Heart right ventricle (tissue), 16 donors: ENCODE measurements around the gene NPHP4. TPM values are rescaled to one million over a fixed set of nuclear protein-coding genes. Genes with fewer than 3 reads are reported as not detected.
A peak's percentile ranks its signal among the peaks of the same experiment; 100 is the strongest.

Experiments
- ATAC-seq, 8 donors: fragments of 200-7000 bp; cut with Tn5 transposase; one replicate each; pipeline ENCODE4 v1.9.1; 2020; ENCODE audit warnings: mild to moderate bottlenecking in 8 of 8, moderate library complexity in 8 of 8, moderate number of reproducible peaks in 1 of 8
- DNase-seq, 2 donors: peaks; one replicate each; pipeline ENCODE4 v3.0.0-alpha.2; 2020
- H3K27ac ChIP-seq, 10 donors: fragments of 200-600 bp; sonication (generic) in 2 of 10; one replicate each; pipeline versions ENCODE4 v1.5.0 to v1.8.0; 2020 to 2022; ENCODE audit warnings: mild to moderate bottlenecking in 3 of 10
- H3K27me3 ChIP-seq, 7 donors: fragments of 200-600 bp; one replicate each; pipeline ENCODE4 v1.8.0; 2021 to 2022; ENCODE audit warnings: mild to moderate bottlenecking in 2 of 7
- H3K36me3 ChIP-seq, 9 donors: fragments of 200-600 bp; sonication (generic) in 1 of 9; one replicate each; pipeline versions ENCODE4 v1.5.0 to v1.8.0; 2020 to 2022; ENCODE audit warnings: mild to moderate bottlenecking in 2 of 9
- H3K4me1 ChIP-seq, 9 donors: fragments of 200-600 bp; sonication (generic) in 1 of 9; one replicate each; pipeline versions ENCODE4 v1.5.0 to v1.8.0; 2020 to 2022; ENCODE audit warnings: mild to moderate bottlenecking in 4 of 9
- H3K4me3 ChIP-seq, 10 donors: fragments of 200-600 bp; sonication (generic) in 2 of 10; one replicate each; pipeline versions ENCODE4 v1.5.0 to v1.8.0; 2020 to 2022; ENCODE audit warnings: mild to moderate bottlenecking in 7 of 10, moderate library complexity in 2 of 10
- H3K9me3 ChIP-seq, 11 donors: fragments of 200-600 bp in 10 of 11; sonication (generic) in 2 of 11; one replicate each; pipeline versions ENCODE4 v1.5.0 to v1.8.0; 2013 to 2022; ENCODE audit warnings: mild to moderate bottlenecking in 2 of 11, control low read depth in 1 of 11, moderate library complexity in 1 of 11
- WGBS, 2 donors: extraction: QIAGEN DNeasy Blood & Tissue Kit; methylation state at CpG; one replicate each; pipeline ENCODE4 v1.1.7; 2013; ENCODE audit warnings: inconsistent platforms in 1 of 2; 5-methylcytosine and 5-hydroxymethylcytosine counted together
- intact Hi-C, 10 donors: fragments of 100-400 bp; cut with DNase I; formaldehyde crosslinking; loops; one replicate each; pipeline versions ENCODE4 v1.11.1 to v1.14.2; 2022
- polyA plus RNA-seq, 2 donors: library from polyadenylated mRNA; stranded (reverse); fragments of 200-250 nt; gene quantifications; one replicate each; pipeline ENCODE4 v1.2.3, GENCODE V29; 2013
- total RNA-seq, 10 donors: library from RNA; stranded (reverse); fragmentation: NEBNext Ultra II Directional in 3 of 10; extraction: Animal tissue kit (Norgen Biotek cat#: 25700) in 3 of 10; gene quantifications; one replicate each; pipeline versions ENCODE4 v1.2.1 to v1.2.4, GENCODE V29; 2021 to 2023
- TF ChIP-seq, protein P1 (sequence below), 9 donors: fragments of 200-600 bp; sonication (generic) in 2 of 9; IDR thresholded peaks; one replicate each; pipeline versions ENCODE4 v1.5.0 to v1.8.0; 2021 to 2022; ENCODE audit warnings: antibody characterized with exemption in 9 of 9, mild to moderate bottlenecking in 5 of 9, moderate library complexity in 1 of 9
- donor health status: Arrhythmogenic right ventricular cardiomyopathy.
- donor health status: ischemic (EF 13 %, LVEDD 7.1; RV severe dilation, severe dysfunction).
- donor health status: healthy with polysubstance abuse.
- donor health status: DM: no; HTN: yes; CAD: no.
- donor health status: DM: no; HTN: no; CAD: no.
- donor health status: ischemic (EF 25% LVEDD 6.9; RV normal size, moderate dysfunction).
- donor health status: ischemic (EF 25% LVEDD 5.7; RV mildly dilated, moderate dysfunction).
- donor health status: healthy.
- donor health status: DM: yes; HTN: yes; CAD: no.
- donor health status: Ischemic cardiomyopathy.
- donor health status: ischemic (EF 35%, LVEDD 5.7; RV mildly dilated, moderate dysfunction).
- donor health status: nonischemic (EF 11% LVEDD 7.7; RV severe dilation, severe dysfunction).
- donor health status: DM: yes; HTN: yes; CAD: no.
- donor health status: PGD.
- donor health status: ischemic (EF 29% LVEDD 5.4; RV normal size, mild dysfunction).
- donor health status: nonischemic (EF 23%, LVEDD 6.1; RV moderate dilation, normal function).

NPHP4 gene
- total and polyA plus RNA-seq, 12 donors: 2.4 to 5.7 (median 3.3) TPM

DNA sequence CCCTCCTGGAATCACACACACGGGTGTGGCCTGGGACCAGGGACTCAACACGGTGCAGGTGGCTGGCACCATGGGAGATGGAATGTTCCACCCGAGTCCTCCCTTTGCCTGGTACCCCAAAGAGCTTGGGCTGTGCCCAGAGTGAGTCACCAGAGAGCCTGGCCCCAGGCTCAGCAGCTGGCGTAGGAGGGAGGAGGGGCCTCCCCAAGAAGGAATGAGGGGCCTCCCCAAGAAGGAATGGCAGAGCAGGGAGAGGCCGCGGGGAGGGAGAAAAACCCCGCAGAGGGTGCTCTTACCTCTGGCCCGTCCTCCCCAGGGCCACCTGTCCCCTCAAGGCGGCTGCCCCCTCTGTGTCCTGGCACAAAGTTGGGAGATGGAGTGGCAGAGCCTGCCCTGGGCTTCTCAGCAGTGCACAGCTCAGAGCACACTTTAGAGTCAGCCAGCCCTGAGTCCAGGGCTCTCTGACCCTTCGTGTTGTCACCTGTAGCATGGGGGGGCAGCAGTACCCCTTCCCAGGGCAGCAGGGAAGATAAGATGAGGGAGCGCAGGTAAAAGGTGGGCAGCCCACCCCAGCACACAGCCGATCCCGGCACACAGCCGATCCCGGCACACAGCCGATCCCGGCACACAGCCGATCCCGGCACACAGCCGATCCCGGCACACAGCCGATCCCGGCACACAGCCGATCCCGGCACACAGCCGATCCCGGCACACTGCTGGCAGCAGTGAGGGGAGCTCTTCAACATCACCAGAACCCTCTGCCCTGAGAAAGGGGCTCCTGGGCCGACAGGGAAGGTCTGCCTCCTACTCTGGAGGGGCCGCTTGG is 33.3 kb upstream of the NPHP4 start:
- WGBS, 2 donors: 42 to 65% methylated on average over 29 of the region's 29 CpGs
- H3K36me3 ChIP-seq: peaks cover 0 to 11% (median 0%) of the 10 kb centered on the region in 9 donors
- H3K4me1 ChIP-seq: peaks cover 0 to 34% (median 15%) of the 10 kb centered on the region in 9 donors
- peak overlapping the region; percentile 22 to 84 (median 72) for H3K27ac ChIP-seq
- H3K27me3 ChIP-seq: peaks cover 0 to 15% (median 0%) of the 10 kb centered on the region in 7 donors
- no peaks in the 10 kb centered on the region for H3K9me3 ChIP-seq
- ATAC-seq (peak in 6 of 8 donors; percentile 22 to 51 (median 37)), DNase-seq (no peak)
- TF ChIP-seq, protein P1, sequence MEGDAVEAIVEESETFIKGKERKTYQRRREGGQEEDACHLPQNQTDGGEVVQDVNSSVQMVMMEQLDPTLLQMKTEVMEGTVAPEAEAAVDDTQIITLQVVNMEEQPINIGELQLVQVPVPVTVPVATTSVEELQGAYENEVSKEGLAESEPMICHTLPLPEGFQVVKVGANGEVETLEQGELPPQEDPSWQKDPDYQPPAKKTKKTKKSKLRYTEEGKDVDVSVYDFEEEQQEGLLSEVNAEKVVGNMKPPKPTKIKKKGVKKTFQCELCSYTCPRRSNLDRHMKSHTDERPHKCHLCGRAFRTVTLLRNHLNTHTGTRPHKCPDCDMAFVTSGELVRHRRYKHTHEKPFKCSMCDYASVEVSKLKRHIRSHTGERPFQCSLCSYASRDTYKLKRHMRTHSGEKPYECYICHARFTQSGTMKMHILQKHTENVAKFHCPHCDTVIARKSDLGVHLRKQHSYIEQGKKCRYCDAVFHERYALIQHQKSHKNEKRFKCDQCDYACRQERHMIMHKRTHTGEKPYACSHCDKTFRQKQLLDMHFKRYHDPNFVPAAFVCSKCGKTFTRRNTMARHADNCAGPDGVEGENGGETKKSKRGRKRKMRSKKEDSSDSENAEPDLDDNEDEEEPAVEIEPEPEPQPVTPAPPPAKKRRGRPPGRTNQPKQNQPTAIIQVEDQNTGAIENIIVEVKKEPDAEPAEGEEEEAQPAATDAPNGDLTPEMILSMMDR (IDR thresholded peaks at IDR 0.05): no peak
- H3K4me3 ChIP-seq: peak overlapping the region in 9 of 10 donors; percentile 17 to 65 (median 40)
- intact Hi-C loops: no loop called here

DNA sequence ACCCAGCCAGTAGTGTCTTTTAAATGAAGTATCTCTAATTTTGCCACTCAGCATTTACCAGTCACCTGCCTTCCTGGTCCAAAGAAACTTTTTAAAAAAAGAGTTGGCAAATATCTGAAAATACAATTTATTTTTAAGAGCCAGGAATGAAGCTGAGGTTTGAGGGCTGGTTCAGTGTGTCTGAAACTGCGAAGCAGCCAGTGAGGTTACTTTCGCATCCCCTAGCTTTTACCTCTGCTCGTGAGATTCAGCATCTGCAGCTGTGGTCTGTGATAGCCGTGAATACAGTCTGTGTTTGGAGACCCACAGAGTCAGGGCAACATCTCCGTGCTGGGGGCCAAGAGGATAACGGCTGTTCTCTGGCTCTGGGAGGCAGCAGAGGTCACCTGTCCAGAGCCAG is 32.2 kb upstream of the NPHP4 start:
- no peak for ATAC-seq
- TF ChIP-seq, protein P1 (IDR thresholded peaks at IDR 0.05): no peak

DNA sequence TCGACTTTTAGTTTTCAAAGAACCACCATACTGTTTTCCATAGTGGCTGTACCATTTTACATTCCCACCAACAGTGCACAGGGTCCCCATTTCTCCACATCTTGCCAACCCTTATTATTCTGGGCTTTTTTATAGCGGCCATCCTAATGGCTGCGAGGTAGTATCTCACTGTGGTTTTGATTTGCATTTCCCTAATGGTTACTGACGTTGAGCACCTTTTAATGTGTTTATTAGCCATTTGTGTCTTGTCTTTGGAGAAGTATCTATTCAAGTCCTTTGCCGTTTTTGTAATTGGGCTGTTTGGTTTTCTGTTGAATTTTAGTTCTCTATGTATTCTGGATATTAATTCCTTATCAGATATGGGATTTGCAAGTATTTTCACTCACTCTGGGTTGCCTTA is 31.1 kb upstream of the NPHP4 start:
- TF ChIP-seq, protein P1 (IDR thresholded peaks at IDR 0.05): no peak

More for the DNA sequence above, 32.2 kb upstream of the NPHP4 start:
- H3K4me3 ChIP-seq: no peak overlapping the region
- intact Hi-C loops: no loop called here
- H3K9me3 ChIP-seq: no peaks in the 10 kb centered on the region
- H3K36me3 ChIP-seq: peaks cover 0 to 6% (median 0%) of the 10 kb centered on the region in 9 donors
- no peak overlapping the region for H3K27ac ChIP-seq
- WGBS, 2 donors: 80 to 88% methylated on average over 6 of the region's 6 CpGs
- peaks cover 0 to 25% (median 15%) of the 10 kb centered on the region in 9 donors for H3K4me1 ChIP-seq
- no peak for DNase-seq
- H3K27me3 ChIP-seq: peaks cover 0 to 15% (median 0%) of the 10 kb centered on the region in 7 donors

DNA sequence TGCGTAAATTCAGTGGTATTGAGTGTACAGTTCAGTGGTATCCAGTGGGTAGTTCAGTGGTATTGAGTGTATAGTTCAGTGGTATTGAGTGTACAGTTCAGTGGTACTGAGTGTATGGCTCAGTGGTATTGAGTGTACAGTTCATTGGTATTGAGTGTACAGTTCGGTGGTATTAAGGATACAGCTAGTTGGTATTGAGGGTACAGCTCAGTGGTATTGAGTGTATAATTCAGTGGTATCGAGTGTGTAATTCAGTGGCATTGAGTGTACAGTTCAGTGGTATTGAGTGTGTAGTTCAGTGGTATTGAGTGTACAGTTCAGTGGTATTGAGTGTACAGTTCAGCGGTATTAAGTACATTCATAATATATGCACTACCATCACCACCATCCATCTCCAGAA is 30.0 kb upstream of the NPHP4 start:
- 95 to 97% methylated on average over 4 of the region's 4 CpGs for WGBS, 2 donors
- intact Hi-C loops: no loop called here
- DNase-seq (no peak), ATAC-seq (no peak)
- TF ChIP-seq, protein P1 (IDR thresholded peaks at IDR 0.05): no peak
- no peak overlapping the region for H3K27ac ChIP-seq
- no peak overlapping the region for H3K4me3 ChIP-seq
- H3K4me1 ChIP-seq: peaks cover 0 to 25% (median 15%) of the 10 kb centered on the region in 9 donors
- H3K36me3 ChIP-seq: no peaks in the 10 kb centered on the region
- no peaks in the 10 kb centered on the region for H3K9me3 ChIP-seq
- peaks cover 0 to 15% (median 0%) of the 10 kb centered on the region in 7 donors for H3K27me3 ChIP-seq

More for the DNA sequence above, 31.1 kb upstream of the NPHP4 start:
- DNase-seq: no peak
- 88 to 92% methylated on average over 5 of the region's 5 CpGs for WGBS, 2 donors
- no peaks in the 10 kb centered on the region for H3K36me3 ChIP-seq
- H3K4me1 ChIP-seq: peaks cover 0 to 25% (median 15%) of the 10 kb centered on the region in 9 donors
- peaks cover 0 to 15% (median 0%) of the 10 kb centered on the region in 7 donors for H3K27me3 ChIP-seq
- no peak overlapping the region for H3K27ac ChIP-seq
- intact Hi-C loops: no loop called here
- no peak overlapping the region for H3K4me3 ChIP-seq
- H3K9me3 ChIP-seq: no peaks in the 10 kb centered on the region
- no peak for ATAC-seq
